ENCODE data around the gene CDKN2C.

Gene CDKN2C

DNA sequence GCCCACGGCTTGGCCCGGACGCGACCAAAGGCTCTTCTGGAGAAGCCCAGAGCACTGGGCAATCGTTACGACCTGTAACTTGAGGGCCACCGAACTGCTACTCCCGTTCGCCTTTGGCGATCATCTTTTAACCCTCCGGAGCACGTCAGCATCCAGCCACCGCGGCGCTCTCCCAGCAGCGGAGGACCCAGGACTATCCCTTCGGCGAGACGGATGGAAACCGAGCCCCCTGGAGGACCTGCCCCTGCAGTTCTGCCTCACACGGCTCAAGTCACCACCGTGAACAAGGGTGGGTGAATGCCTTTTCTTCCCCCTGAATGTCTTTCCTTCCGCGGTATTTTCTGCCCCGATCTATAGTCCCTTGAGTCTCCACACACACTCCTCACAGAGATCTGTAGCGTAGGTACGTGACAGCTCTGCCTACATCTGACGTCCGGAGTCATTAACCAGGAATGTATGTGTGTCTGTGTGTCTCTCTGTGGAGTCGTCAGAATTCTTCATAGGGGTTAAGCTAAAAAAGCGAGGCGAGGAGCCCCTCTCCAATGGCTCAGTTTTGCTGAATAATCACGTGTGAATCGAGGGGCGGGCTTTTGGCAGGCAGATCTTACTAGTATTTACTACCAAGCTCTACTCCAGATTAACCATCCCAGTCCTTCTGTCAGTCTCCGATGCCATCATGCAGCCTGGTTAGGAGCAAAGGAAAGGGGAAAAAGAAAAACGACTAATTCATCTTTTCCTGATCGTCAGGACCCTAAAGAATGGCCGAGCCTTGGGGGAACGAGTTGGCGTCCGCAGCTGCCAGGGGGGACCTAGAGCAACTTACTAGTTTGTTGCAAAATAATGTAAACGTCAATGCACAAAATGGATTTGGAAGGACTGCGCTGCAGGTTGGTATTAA is at the start of gene CDKN2C:
CDKN2C (plus strand) TSS at position 635 of the 898 bp plus-strand sequence; CDS start at position 759, 124 bp downstream.
- peak within 1 kb of the TSS; percentile 93 for H3K4me3 ChIP-seq (ENCODE audit: low read depth, low read length)
- TF ChIP-seq, protein P1, sequence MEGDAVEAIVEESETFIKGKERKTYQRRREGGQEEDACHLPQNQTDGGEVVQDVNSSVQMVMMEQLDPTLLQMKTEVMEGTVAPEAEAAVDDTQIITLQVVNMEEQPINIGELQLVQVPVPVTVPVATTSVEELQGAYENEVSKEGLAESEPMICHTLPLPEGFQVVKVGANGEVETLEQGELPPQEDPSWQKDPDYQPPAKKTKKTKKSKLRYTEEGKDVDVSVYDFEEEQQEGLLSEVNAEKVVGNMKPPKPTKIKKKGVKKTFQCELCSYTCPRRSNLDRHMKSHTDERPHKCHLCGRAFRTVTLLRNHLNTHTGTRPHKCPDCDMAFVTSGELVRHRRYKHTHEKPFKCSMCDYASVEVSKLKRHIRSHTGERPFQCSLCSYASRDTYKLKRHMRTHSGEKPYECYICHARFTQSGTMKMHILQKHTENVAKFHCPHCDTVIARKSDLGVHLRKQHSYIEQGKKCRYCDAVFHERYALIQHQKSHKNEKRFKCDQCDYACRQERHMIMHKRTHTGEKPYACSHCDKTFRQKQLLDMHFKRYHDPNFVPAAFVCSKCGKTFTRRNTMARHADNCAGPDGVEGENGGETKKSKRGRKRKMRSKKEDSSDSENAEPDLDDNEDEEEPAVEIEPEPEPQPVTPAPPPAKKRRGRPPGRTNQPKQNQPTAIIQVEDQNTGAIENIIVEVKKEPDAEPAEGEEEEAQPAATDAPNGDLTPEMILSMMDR (IDR thresholded peaks at IDR 0.05; ENCODE audit: low read depth, low read length, missing control alignments) = peak; percentile 16
- DNase-seq (ENCODE audit: low read depth) = peak; percentile 62
- in situ Hi-C loops (cut with HindIII; ENCODE audit: low sequenced_read_pairs) = no loop called here

GRCh38 chr1:50920409-50920808 is 49.6 kb upstream of the CDKN2C start:
- DNase-seq (ENCODE audit: low read depth) = no peak
- TF ChIP-seq, protein P1 (IDR thresholded peaks at IDR 0.05; ENCODE audit: low read depth, low read length, missing control alignments) = no peak
- in situ Hi-C loops (cut with HindIII; ENCODE audit: low sequenced_read_pairs) = no loop called here
- H3K4me3 ChIP-seq (ENCODE audit: low read depth, low read length) = no peak overlapping the region

DNA sequence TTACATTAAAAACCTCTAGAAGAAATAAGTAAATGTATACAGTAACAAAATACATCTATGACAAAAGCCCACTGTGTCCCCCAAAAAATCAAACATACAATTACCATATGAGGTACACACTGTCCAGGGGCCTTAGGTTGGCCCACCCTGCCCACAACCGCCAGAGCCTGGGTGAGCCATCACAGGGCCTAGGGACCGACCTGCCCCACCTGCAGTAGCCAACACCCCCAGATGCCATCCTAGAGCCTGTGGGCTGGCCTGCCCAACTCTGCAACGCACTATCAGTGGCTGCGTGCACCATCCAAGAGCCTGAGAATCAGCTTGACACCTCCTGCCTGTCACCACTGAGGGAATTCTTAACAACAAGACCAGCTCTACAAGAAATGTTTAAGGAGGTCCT is 49.0 kb upstream of the CDKN2C start:
- no peak for DNase-seq (ENCODE audit: low read depth)
- in situ Hi-C loops (cut with HindIII; ENCODE audit: low sequenced_read_pairs) = no loop called here
- H3K4me3 ChIP-seq (ENCODE audit: low read depth, low read length) = no peak overlapping the region
- TF ChIP-seq, protein P1 (IDR thresholded peaks at IDR 0.05; ENCODE audit: low read depth, low read length, missing control alignments) = no peak

DNA sequence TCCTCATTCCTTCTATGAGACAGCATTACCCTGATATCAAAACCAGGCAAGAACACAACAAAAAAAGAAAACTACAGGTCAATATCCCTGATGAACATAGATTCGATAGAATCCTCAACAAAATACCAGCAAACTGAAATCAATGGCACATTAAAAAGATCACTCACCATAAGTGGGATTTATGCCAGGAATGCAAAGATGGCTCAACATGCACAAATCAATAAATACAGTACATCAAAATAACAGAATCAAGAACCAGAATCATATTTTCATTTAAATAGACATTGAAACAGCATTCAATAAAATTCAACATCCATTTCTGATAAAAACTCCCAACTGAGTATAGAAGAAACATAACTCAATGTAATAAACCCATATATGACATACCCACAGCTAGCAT is 46.5 kb upstream of the CDKN2C start:
- H3K4me3 ChIP-seq (ENCODE audit: low read depth, low read length) = no peak overlapping the region
- in situ Hi-C loops (cut with HindIII; ENCODE audit: low sequenced_read_pairs) = no loop called here
- TF ChIP-seq, protein P1 (IDR thresholded peaks at IDR 0.05; ENCODE audit: low read depth, low read length, missing control alignments) = no peak
- DNase-seq (ENCODE audit: low read depth) = no peak

DNA sequence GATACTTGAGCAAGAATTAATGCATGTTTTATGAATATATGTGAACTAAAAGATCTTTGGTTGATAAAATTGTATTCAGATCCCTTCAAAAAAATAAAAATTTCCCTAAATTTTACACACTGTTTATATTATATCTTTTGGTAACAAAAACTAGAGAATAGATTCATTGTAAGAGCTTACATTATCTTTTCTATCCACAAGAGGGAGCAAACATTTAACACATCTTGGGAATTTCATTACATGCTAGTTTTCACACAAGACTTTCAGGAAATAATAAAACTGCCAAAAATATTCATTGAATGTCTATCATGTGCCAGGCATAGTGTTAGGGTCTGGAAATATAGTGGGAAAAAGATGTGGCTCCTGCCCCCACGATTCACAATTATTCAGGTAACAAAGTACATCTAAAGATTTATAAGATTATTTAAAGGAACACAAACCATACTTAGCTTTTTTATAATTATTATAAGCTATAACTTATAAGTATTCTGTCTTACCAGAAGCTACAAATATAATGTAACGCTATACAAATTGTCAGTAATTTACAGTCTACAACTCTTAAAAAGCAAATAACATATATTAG is 40.6 kb upstream of the CDKN2C start:
- in situ Hi-C loops (cut with HindIII; ENCODE audit: low sequenced_read_pairs) = no loop called here
- TF ChIP-seq, protein P1 (IDR thresholded peaks at IDR 0.05; ENCODE audit: low read depth, low read length, missing control alignments) = peak; percentile 13
- peak; percentile 42 for DNase-seq (ENCODE audit: low read depth)
- no peak overlapping the region for H3K4me3 ChIP-seq (ENCODE audit: low read depth, low read length)

DNA sequence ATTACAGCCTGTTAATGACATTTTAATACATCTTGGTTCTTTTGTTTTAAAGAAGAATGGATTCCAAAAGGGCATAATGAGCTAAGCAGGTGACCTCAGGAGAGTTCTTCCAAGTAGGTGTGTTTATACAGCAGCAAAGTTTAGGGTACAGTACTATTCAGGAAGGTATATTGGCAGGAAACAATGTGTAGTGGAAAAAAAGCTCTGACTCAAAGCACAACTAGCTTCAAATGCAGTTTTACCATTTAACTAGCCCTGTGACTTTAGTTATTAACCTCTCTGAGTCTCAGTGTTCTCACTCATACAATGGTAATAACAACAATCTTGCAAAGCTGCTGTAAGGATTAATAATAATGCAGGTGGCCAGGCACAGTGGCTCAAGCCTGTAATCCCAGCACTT is 39.9 kb upstream of the CDKN2C start:
- no peak for DNase-seq (ENCODE audit: low read depth)
- in situ Hi-C loops (cut with HindIII; ENCODE audit: low sequenced_read_pairs) = no loop called here
- TF ChIP-seq, protein P1 (IDR thresholded peaks at IDR 0.05; ENCODE audit: low read depth, low read length, missing control alignments) = no peak
- no peak overlapping the region for H3K4me3 ChIP-seq (ENCODE audit: low read depth, low read length)

Data from astrocyte of the cerebellum (primary cell).